Measurements from ENCODE around the gene GRM7. TPM values are rescaled to one million over a fixed set of nuclear protein-coding genes. Genes with fewer than 3 reads are reported as not detected.

The GRM7 gene
- total RNA-seq, 2 donors from 2014 or later = 0.33 to 1.3 TPM

- DNase-seq (no peak), ATAC-seq (no peak)
- Histone ChIP-seq H3K4me1 (no peaks in the 10 kb centered on the region), H3K27ac (no peak overlapping the region), H3K4me3 (no peak overlapping the region), H3K27me3 (no peaks in the 10 kb centered on the region), H3K36me3 (replicated peaks in 1 of 2; ENCODE audit: insufficient read depth in 1 of 2, low read depth in 2 of 2) (no peaks in the 10 kb centered on the region), H3K9me3 (no peaks in the 10 kb centered on the region)
- WGBS, 2 donors = 59 to 71% methylated on average over 2 of the region's 2 CpGs
- intact Hi-C loops (cut with DNase I) = no loop called here
- TF ChIP-seq POLR2A (IDR thresholded peaks at IDR 0.05) (no peak), CTCF (IDR thresholded peaks at IDR 0.05) (no peak)
Measured at GRCh38 chr3:7160689-7161088, 299.8 kb downstream of the GRM7 start.

- H3K27ac ChIP-seq = no peak overlapping the region
- no peak for TF ChIP-seq CTCF (IDR thresholded peaks at IDR 0.05)
- TF ChIP-seq POLR2A (IDR thresholded peaks at IDR 0.05) = no peak
- no peaks in the 10 kb centered on the region for H3K36me3 ChIP-seq (replicated peaks in 1 of 2; ENCODE audit: insufficient read depth in 1 of 2, low read depth in 2 of 2)
- H3K27me3 ChIP-seq = no peaks in the 10 kb centered on the region
- ATAC-seq (no peak), DNase-seq (no peak)
- no peaks in the 10 kb centered on the region for H3K4me1 ChIP-seq
- intact Hi-C loops (cut with DNase I) = no loop called here
- no peak overlapping the region for H3K4me3 ChIP-seq
- 76 to 84% methylated on average over 4 of the region's 4 CpGs for WGBS, 2 donors
- H3K9me3 ChIP-seq = no peaks in the 10 kb centered on the region
Measured at GRCh38 chr3:7166460-7166859, 305.5 kb downstream of the GRM7 start.

- Histone ChIP-seq H3K36me3 (replicated peaks in 1 of 2; ENCODE audit: insufficient read depth in 1 of 2, low read depth in 2 of 2) (no peaks in the 10 kb centered on the region), H3K4me1 (no peaks in the 10 kb centered on the region), H3K4me3 (no peak overlapping the region), H3K9me3 (no peaks in the 10 kb centered on the region), H3K27ac (no peak overlapping the region), H3K27me3 (no peaks in the 10 kb centered on the region)
- no peak for ATAC-seq
- intact Hi-C loops (cut with DNase I) = no loop called here
- DNase-seq = no peak
- WGBS, 2 donors = 42 to 50% methylated on average over 4 of the region's 4 CpGs
- TF ChIP-seq CTCF (IDR thresholded peaks at IDR 0.05) (no peak), POLR2A (IDR thresholded peaks at IDR 0.05) (no peak)
Measured at GRCh38 chr3:7171493-7171892, 310.6 kb downstream of the GRM7 start.

GRCh38 chr3:7172996-7173395 lies 312.1 kb downstream of the GRM7 start:
- H3K36me3 ChIP-seq (replicated peaks in 1 of 2; ENCODE audit: insufficient read depth in 1 of 2, low read depth in 2 of 2) = no peaks in the 10 kb centered on the region
- H3K27me3 ChIP-seq = no peaks in the 10 kb centered on the region
- TF ChIP-seq CTCF (IDR thresholded peaks at IDR 0.05) (no peak), POLR2A (IDR thresholded peaks at IDR 0.05) (no peak)
- no peaks in the 10 kb centered on the region for H3K9me3 ChIP-seq
- H3K27ac ChIP-seq = no peak overlapping the region
- intact Hi-C loops (cut with DNase I) = no loop called here
- ATAC-seq = no peak
- H3K4me1 ChIP-seq = no peaks in the 10 kb centered on the region
- DNase-seq = no peak
- 63 to 83% methylated on average over 4 of the region's 4 CpGs for WGBS, 2 donors
- no peak overlapping the region for H3K4me3 ChIP-seq

GRCh38 chr3:7188551-7188950 lies 327.6 kb downstream of the GRM7 start:
- H3K4me3 ChIP-seq = no peak overlapping the region
- H3K36me3 ChIP-seq (replicated peaks in 1 of 2; ENCODE audit: insufficient read depth in 1 of 2, low read depth in 2 of 2) = no peaks in the 10 kb centered on the region
- WGBS, 2 donors = 62 to 67% methylated on average over 1 of the region's 1 CpG
- ATAC-seq = no peak
- H3K27ac ChIP-seq = no peak overlapping the region
- H3K4me1 ChIP-seq = no peaks in the 10 kb centered on the region
- TF ChIP-seq POLR2A (IDR thresholded peaks at IDR 0.05) (no peak), CTCF (IDR thresholded peaks at IDR 0.05) (no peak)
- intact Hi-C loops (cut with DNase I) = no loop called here
- H3K9me3 ChIP-seq = no peaks in the 10 kb centered on the region
- H3K27me3 ChIP-seq = no peaks in the 10 kb centered on the region
- no peak for DNase-seq

Data from body of pancreas (tissue), 4 donors.